CD4-positive, alpha-beta memory T cell (primary cell): ENCODE data around the gene ENOSF1. TPM values are rescaled to one million over a fixed set of nuclear protein-coding genes. Genes with fewer than 3 reads are reported as not detected.

Experiments
- CTCF ChIA-PET: fragments of 350-600 bp; sonication (Branson Sonifier 250); formaldehyde crosslinking; loops from one replicate; lab custom pipeline; 2021; ENCODE audit warnings: inconsistent platforms; ENCODE audit not compliant: partially characterized antibody; lab: Charles Lee
- POLR2A ChIA-PET: fragments of 350-600 bp; sonication (Branson Sonifier 250); formaldehyde crosslinking; loops from one replicate; lab custom pipeline; 2021; ENCODE audit not compliant: partially characterized antibody; lab: Charles Lee
- DNase-seq, 5 donors: peaks; one replicate each; pipeline versions ENCODE4 v3.0.0 to v3.0.0-alpha.2; 2020 to 2022; ENCODE audit warnings: mixed read lengths in 1 of 5
- H3K27ac ChIP-seq: one replicate; pipeline ENCODE4 v1.7.0; 2013; ENCODE audit warnings: low read depth, low read length
- H3K27me3 ChIP-seq: 2 replicates; pipeline ENCODE4 v1.7.0; 2013; ENCODE audit warnings: mild to moderate bottlenecking, low read length, moderate library complexity; ENCODE audit not compliant: insufficient read depth
- H3K36me3 ChIP-seq: 2 replicates; pipeline ENCODE4 v1.7.0; 2013; ENCODE audit warnings: mild to moderate bottlenecking, low read length, moderate library complexity; ENCODE audit not compliant: insufficient read depth
- H3K4me1 ChIP-seq: 2 replicates; pipeline ENCODE4 v1.7.0; 2013; ENCODE audit warnings: mild to moderate bottlenecking, low read length, moderate library complexity; ENCODE audit not compliant: insufficient read depth
- H3K4me3 ChIP-seq, 2 donors: one replicate each; pipeline ENCODE4 v1.7.0; 2013; ENCODE audit warnings: low read length in 2 of 2, mild to moderate bottlenecking in 1 of 2
- H3K9me3 ChIP-seq, 2 donors: one replicate each; pipeline ENCODE4 v1.7.0; 2013; ENCODE audit warnings: low read length in 2 of 2, control low read depth in 1 of 2; ENCODE audit not compliant: control insufficient read depth in 1 of 2
- H3K27ac Mint-ChIP-seq, 7 donors: one replicate each; pipeline ENCODE4 v1.8.0; 2020 to 2021; ENCODE audit warnings: mixed read lengths in 7 of 7, mild to moderate bottlenecking in 6 of 7, inconsistent platforms in 3 of 7, moderate library complexity in 3 of 7
- H3K27me3 Mint-ChIP-seq, 2 donors: one replicate each; pipeline ENCODE4 v1.8.0; 2020 to 2021; ENCODE audit warnings: mixed read lengths in 2 of 2
- H3K36me3 Mint-ChIP-seq, 2 donors: one replicate each; pipeline ENCODE4 v1.8.0; 2020 to 2021; ENCODE audit warnings: mixed read lengths in 2 of 2, inconsistent platforms in 1 of 2, mild to moderate bottlenecking in 1 of 2
- H3K4me1 Mint-ChIP-seq, 4 donors: one replicate each; pipeline ENCODE4 v1.8.0; 2020 to 2021; ENCODE audit warnings: mixed read lengths in 4 of 4, mild to moderate bottlenecking in 1 of 4
- H3K4me3 Mint-ChIP-seq, 8 donors: one replicate each; pipeline ENCODE4 v1.8.0; 2020 to 2021; ENCODE audit warnings: mixed read lengths in 8 of 8, mild to moderate bottlenecking in 7 of 8, moderate library complexity in 6 of 8, inconsistent platforms in 3 of 8
- H3K9me3 Mint-ChIP-seq, 8 donors: one replicate each; pipeline ENCODE4 v1.8.0; 2020 to 2021; ENCODE audit warnings: mixed read lengths in 8 of 8, mild to moderate bottlenecking in 5 of 8, inconsistent platforms in 3 of 8, moderate library complexity in 1 of 8
- intact Hi-C: fragments of 100-400 bp; cut with micrococcal nuclease; formaldehyde crosslinking; loops from one replicate; pipeline ENCODE4 v1.15.1; 2023
- polyA plus RNA-seq, 2 donors: library from polyadenylated mRNA; unstranded; fragments of 300-500 nt; fragmentation: Illumina TruSeq; gene quantifications; one replicate each; pipeline ENCODE4 v1.2.3, GENCODE V29; 2021
- total RNA-seq, 2 experiments: library from RNA; stranded (reverse); gene quantifications; one replicate each; pipeline ENCODE4 v1.2.3, GENCODE V29; 2021

Gene ENOSF1
- total and polyA plus RNA-seq, 4 experiments from 2014 or later: 11.6 to 133 (median 60.5) TPM

DNA sequence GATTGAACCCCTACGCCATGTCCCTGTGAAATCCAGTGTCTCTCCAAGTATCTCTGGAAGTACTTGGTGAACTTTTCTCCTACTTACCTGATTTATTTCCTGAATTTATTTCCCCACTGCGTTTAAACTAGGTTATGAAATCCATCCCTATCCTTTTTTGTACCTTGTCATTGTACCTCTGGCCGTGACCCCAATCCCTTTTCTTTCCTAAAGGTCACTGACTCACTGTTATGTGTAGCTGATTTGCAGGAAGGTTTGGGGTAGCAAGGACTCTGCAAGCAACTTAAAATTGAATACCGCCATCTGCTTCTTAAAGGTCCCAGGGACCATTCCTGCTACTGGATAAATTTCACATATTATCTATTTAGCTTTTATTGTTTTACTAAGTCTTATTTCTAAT is 4.6 kb upstream of the ENOSF1 start:
- Mint-ChIP-seq H3K27ac (peak overlapping the region in 1 of 7 donors; percentile 32), H3K4me3 (no peak overlapping the region)
- intact Hi-C loops: loop anchor here (5.0 to 10.0 kb wide), 2 partner anchors 62 to 450 kb away; partner anchors contain the start of genes THOC1 and TYMS

GRCh38 chr18:715626-716025 is 3.2 kb upstream of the ENOSF1 start:
- H3K36me3 ChIP-seq: no peaks in the 10 kb centered on the region
- H3K36me3 Mint-ChIP-seq: peaks cover 0 to 8% of the 10 kb centered on the region in 2 donors
- peaks cover 0 to 7% (median 2%) of the 10 kb centered on the region in 8 donors for H3K9me3 Mint-ChIP-seq
- peaks cover 9% of the 10 kb centered on the region for H3K4me1 ChIP-seq
- ChIA-PET POLR2A (no interaction called here), CTCF (interaction anchor here (0.8 to 1.2 kb wide), 3 partner anchors 25 to 127 kb away, joined by 3 to 4 read pairs (median 3); no protein-coding TSS in a partner anchor)
- intact Hi-C loops: loop anchor here (5.0 to 10.0 kb wide), 2 partner anchors 61 to 448 kb away; partner anchors contain the start of genes THOC1 and TYMS
- no peaks in the 10 kb centered on the region for H3K9me3 ChIP-seq
- H3K4me3 Mint-ChIP-seq: no peak overlapping the region
- H3K4me3 ChIP-seq: no peak overlapping the region
- peaks cover 8 to 14% (median 11%) of the 10 kb centered on the region in 4 donors for H3K4me1 Mint-ChIP-seq
- H3K27ac Mint-ChIP-seq: peak overlapping the region in 2 of 7 donors; percentile 2 to 38
- no peak for DNase-seq
- no peak overlapping the region for H3K27ac ChIP-seq
- H3K27me3 Mint-ChIP-seq: no peaks in the 10 kb centered on the region
- no peaks in the 10 kb centered on the region for H3K27me3 ChIP-seq

More for the DNA sequence above, 4.6 kb upstream of the ENOSF1 start:
- no peaks in the 10 kb centered on the region for H3K36me3 ChIP-seq
- Mint-ChIP-seq H3K9me3 (peaks cover 0 to 7% (median 2%) of the 10 kb centered on the region in 8 donors), H3K27me3 (no peaks in the 10 kb centered on the region), H3K36me3 (peaks cover under 1 to 2% of the 10 kb centered on the region in 2 donors), H3K4me1 (peaks cover 0 to 5% (median under 1%) of the 10 kb centered on the region in 4 donors)
- H3K4me3 ChIP-seq: no peak overlapping the region
- no peak overlapping the region for H3K27ac ChIP-seq
- no peak for DNase-seq
- H3K27me3 ChIP-seq: no peaks in the 10 kb centered on the region
- CTCF ChIA-PET: interaction anchor here (1.8 kb wide), 1 partner anchor 114 kb away, joined by 5 read pairs; no protein-coding TSS in a partner anchor
- no peaks in the 10 kb centered on the region for H3K9me3 ChIP-seq
- no peaks in the 10 kb centered on the region for H3K4me1 ChIP-seq
- POLR2A ChIA-PET: no interaction called here

DNA sequence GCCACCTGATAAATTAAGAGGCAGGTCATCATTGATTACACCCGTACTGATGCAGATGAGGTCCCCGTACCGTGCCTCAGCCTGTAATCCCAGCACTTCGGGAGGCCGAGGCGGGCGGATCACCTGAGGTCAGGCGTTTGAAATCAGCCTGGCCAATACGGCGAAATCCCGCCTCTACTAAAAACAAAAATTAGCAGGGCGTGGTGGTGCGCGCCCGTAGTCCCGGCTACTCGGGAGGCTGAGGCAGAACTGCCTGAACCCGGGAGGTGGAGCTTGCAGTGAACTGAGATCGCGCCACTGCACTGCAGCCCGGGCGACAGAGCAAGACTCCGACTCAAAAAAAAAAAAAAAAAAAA is 683 bp upstream of the ENOSF1 start:
- Mint-ChIP-seq H3K4me3 (peak overlapping the region; percentile 49 to 96 (median 68)), H3K27me3 (no peaks in the 10 kb centered on the region), H3K36me3 (peaks cover 9 to 14% of the 10 kb centered on the region in 2 donors), H3K27ac (peak overlapping the region in 6 of 7 donors; percentile 37 to 94 (median 78)), H3K9me3 (peaks cover 0 to 7% (median 2%) of the 10 kb centered on the region in 8 donors), H3K4me1 (peaks cover 20 to 38% (median 29%) of the 10 kb centered on the region in 4 donors)
- intact Hi-C loops: loop anchor here (10.0 kb wide), 1 partner anchor 58 kb away; the partner anchor contains the start of gene TYMS
- Histone ChIP-seq H3K4me1 (peaks cover 22% of the 10 kb centered on the region), H3K4me3 (peak overlapping the region in 1 of 2 donors; percentile 93), H3K27me3 (no peaks in the 10 kb centered on the region), H3K27ac (no peak overlapping the region), H3K9me3 (no peaks in the 10 kb centered on the region), H3K36me3 (peaks cover 3% of the 10 kb centered on the region)
- ChIA-PET CTCF (interaction anchor here (1.0 to 3.0 kb wide), 6 partner anchors 11 to 118 kb away, joined by 3 to 10 read pairs (median 3); no protein-coding TSS in a partner anchor), POLR2A (interaction anchor here (0.5 to 1.4 kb wide), 5 partner anchors 55 to 118 kb away, joined by 3 to 7 read pairs (median 4); partner anchors contain the start of gene TYMS)
- DNase-seq: peak in 3 of 5 donors; percentile 12 to 41 (median 21)

GRCh38 chr18:711657-712400 is 601 bp downstream of the ENOSF1 start:
- H3K4me3 ChIP-seq: peak overlapping the region; percentile 93
- CTCF ChIA-PET: interaction anchor here (0.8 to 3.0 kb wide), 7 partner anchors 12 to 127 kb away, joined by 3 to 10 read pairs (median 3); no protein-coding TSS in a partner anchor

DNA sequence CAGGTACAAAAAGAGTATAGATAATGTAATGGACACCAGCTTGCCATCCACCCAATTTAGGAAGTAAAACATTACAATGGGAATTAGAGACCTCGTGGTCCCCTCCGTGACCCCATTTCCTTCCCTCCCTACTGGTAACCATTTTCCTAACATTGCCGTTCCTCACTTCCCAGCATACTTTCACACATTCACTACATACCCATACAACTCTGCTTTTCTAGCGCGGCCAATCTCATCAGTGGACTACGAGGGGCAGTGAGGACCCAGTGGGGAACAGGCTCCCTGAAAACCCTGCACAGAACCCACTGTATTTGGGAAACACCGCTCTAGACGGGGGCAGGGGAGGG is 1.1 kb downstream of the ENOSF1 start:
- ChIA-PET POLR2A (interaction anchor here (2.3 kb wide), 1 partner anchor 102 kb away, joined by 8 read pairs; no protein-coding TSS in a partner anchor), CTCF (interaction anchor here (1.0 to 3.0 kb wide), 3 partner anchors 87 to 128 kb away, joined by 3 to 10 read pairs (median 4); no protein-coding TSS in a partner anchor)
- Histone ChIP-seq H3K27me3 (no peaks in the 10 kb centered on the region), H3K36me3 (peaks cover 5% of the 10 kb centered on the region), H3K4me1 (peaks cover 22% of the 10 kb centered on the region), H3K4me3 (peak overlapping the region; percentile 93), H3K9me3 (no peaks in the 10 kb centered on the region), H3K27ac (peak overlapping the region; percentile 73)
- Mint-ChIP-seq H3K27ac (peak overlapping the region; percentile 94 to 98 (median 97)), H3K4me1 (peaks cover 22 to 41% (median 33%) of the 10 kb centered on the region in 4 donors), H3K4me3 (peak overlapping the region; percentile 79 to 96 (median 92)), H3K9me3 (peaks cover 0 to 7% (median 2%) of the 10 kb centered on the region in 8 donors), H3K27me3 (no peaks in the 10 kb centered on the region), H3K36me3 (peaks cover 12 to 17% of the 10 kb centered on the region in 2 donors)
- intact Hi-C loops: loop anchor here (1.0 to 10.0 kb wide), 3 partner anchors 56 to 101 kb away; partner anchors contain the start of genes TYMS and YES1
- no peak for DNase-seq

More at GRCh38 chr18:711657-712400, 601 bp downstream of the ENOSF1 start:
- intact Hi-C loops: loop anchor here (1.0 to 10.0 kb wide), 6 partner anchors 57 to 554 kb away; partner anchors contain the start of genes TYMS, USP14 and YES1
- Histone ChIP-seq H3K27me3 (no peaks in the 10 kb centered on the region), H3K4me1 (peaks cover 22% of the 10 kb centered on the region), H3K36me3 (peaks cover 3% of the 10 kb centered on the region), H3K9me3 (no peaks in the 10 kb centered on the region), H3K27ac (peak overlapping the region; percentile 73)
- peak; percentile 74 to 83 (median 79) for DNase-seq
- Mint-ChIP-seq H3K27ac (peak overlapping the region; percentile 94 to 98 (median 97)), H3K4me1 (peaks cover 20 to 38% (median 30%) of the 10 kb centered on the region in 4 donors), H3K27me3 (no peaks in the 10 kb centered on the region), H3K4me3 (peak overlapping the region; percentile 79 to 96 (median 92)), H3K9me3 (peaks cover 0 to 7% (median 2%) of the 10 kb centered on the region in 8 donors), H3K36me3 (peaks cover 9 to 14% of the 10 kb centered on the region in 2 donors)
- POLR2A ChIA-PET: interaction anchor here (0.8 to 2.3 kb wide), 6 partner anchors 30 to 119 kb away, joined by 3 to 8 read pairs (median 4); partner anchors contain the start of gene TYMS

DNA sequence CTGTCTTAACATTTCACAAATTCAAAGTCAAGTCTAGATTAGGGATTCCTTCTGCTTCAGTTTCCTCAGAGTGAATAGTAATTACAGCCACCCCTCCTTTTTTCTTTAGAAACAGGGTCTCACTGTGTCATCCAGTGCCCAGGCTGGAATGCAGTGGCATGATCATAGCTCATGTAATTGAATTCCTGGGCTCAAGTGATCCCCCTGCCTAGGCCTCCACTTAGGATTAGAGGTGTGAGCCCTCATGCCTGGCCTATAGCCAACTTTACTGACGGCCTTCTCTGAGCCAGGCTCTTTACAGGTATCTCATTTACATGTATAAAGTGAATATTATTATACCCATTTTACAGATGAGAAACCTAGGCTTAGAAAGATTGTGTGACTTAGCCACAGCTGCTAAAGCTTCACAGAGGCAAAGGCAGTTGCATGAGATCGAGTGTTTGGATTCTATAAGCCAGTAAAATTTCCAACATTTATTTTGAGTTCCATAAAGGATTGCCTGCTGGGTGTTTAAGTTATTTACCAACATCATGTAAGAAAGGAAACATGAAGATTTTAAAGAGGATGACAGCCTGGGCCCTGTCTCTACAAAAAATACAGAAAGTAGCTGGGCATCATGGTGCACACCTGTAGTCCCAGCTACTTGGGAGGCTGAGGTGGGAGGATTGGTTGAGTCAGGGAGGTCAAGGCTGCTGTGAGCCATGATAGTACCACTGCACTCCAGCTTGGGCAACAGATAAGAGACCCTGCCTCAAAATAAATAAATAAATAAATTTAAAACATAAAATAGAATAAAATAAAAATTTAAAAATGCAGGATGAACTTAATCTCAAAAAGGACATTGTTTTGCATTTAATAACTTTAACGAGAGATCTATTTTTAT is 1.8 kb downstream of the ENOSF1 start:
- H3K27ac ChIP-seq: peak overlapping the region; percentile 73
- ChIA-PET POLR2A (interaction anchor here (0.7 to 2.3 kb wide), 2 partner anchors 102 to 119 kb away, joined by 3 to 8 read pairs; no protein-coding TSS in a partner anchor), CTCF (interaction anchor here (1.0 to 3.0 kb wide), 4 partner anchors 87 to 129 kb away, joined by 3 to 10 read pairs (median 4); no protein-coding TSS in a partner anchor)
- no peaks in the 10 kb centered on the region for H3K27me3 Mint-ChIP-seq
- H3K27ac Mint-ChIP-seq: peak overlapping the region in 6 of 7 donors; percentile 75 to 98 (median 95)
- peak overlapping the region; percentile 49 to 96 (median 92) for H3K4me3 Mint-ChIP-seq
- peak overlapping the region; percentile 93 for H3K4me3 ChIP-seq
- no peaks in the 10 kb centered on the region for H3K9me3 ChIP-seq
- DNase-seq: no peak
- H3K27me3 ChIP-seq: no peaks in the 10 kb centered on the region
- peaks cover 10% of the 10 kb centered on the region for H3K36me3 ChIP-seq
- peaks cover 24 to 44% (median 33%) of the 10 kb centered on the region in 4 donors for H3K4me1 Mint-ChIP-seq
- peaks cover 12 to 23% of the 10 kb centered on the region in 2 donors for H3K36me3 Mint-ChIP-seq
- intact Hi-C loops: loop anchor here (1.0 to 10.0 kb wide), 3 partner anchors 56 to 102 kb away; partner anchors contain the start of genes TYMS and YES1
- H3K4me1 ChIP-seq: peaks cover 22% of the 10 kb centered on the region
- H3K9me3 Mint-ChIP-seq: peaks cover 0 to 7% (median 2%) of the 10 kb centered on the region in 8 donors
